Trophoblast cell (in vitro differentiated cells and primary cell): ENCODE measurements around the gene ATAD5.

Experiments
- DNase-seq, 2 donors: peaks; one replicate each; pipeline ENCODE4 v3.0.0-alpha.2; 2016
- H2AFZ ChIP-seq: 2 replicates; pipeline ENCODE4 v1.6.1; 2013; ENCODE audit warnings: low read length, moderate library complexity, mild to moderate bottlenecking; ENCODE audit not compliant: insufficient read depth, poor library complexity
- H2AK5ac ChIP-seq: 2 replicates; pipeline ENCODE4 v1.6.1; 2013; ENCODE audit warnings: mild to moderate bottlenecking, low read length
- H2BK120ac ChIP-seq: 2 replicates; pipeline ENCODE4 v1.6.1; 2013; ENCODE audit warnings: low read length, mild to moderate bottlenecking, moderate library complexity; ENCODE audit not compliant: insufficient read depth, poor library complexity
- H2BK12ac ChIP-seq: 2 replicates; pipeline ENCODE4 v1.6.1; 2013; ENCODE audit warnings: mild to moderate bottlenecking, low read length, moderate library complexity
- H2BK5ac ChIP-seq: 2 replicates; pipeline ENCODE4 v1.6.1; 2013; ENCODE audit warnings: low read length, low read depth, moderate library complexity, mild to moderate bottlenecking; ENCODE audit not compliant: poor library complexity
- H3K14ac ChIP-seq: 2 replicates; pipeline ENCODE4 v1.6.1; 2013; ENCODE audit warnings: mild to moderate bottlenecking, low read length
- H3K18ac ChIP-seq: 2 replicates; pipeline ENCODE4 v1.6.1; 2013; ENCODE audit warnings: mild to moderate bottlenecking, low read length
- H3K23ac ChIP-seq: 2 replicates; pipeline ENCODE4 v1.6.1; 2013; ENCODE audit warnings: low read length
- H3K27ac ChIP-seq: 2 replicates; pipeline ENCODE4 v1.5.1; 2013; ENCODE audit warnings: low read depth, mild to moderate bottlenecking, inconsistent platforms, low read length, moderate library complexity
- H3K27me3 ChIP-seq: 2 replicates; pipeline ENCODE4 v1.6.1; 2013; ENCODE audit warnings: inconsistent platforms, mild to moderate bottlenecking, low read length, moderate library complexity; ENCODE audit not compliant: insufficient read depth
- H3K36me3 ChIP-seq, 2 experiments: 1 replicate in 1 of 2; 2 replicates in 1 of 2; pipeline ENCODE4 v1.6.1; 2013; ENCODE audit warnings: low read length in 2 of 2, mild to moderate bottlenecking in 2 of 2, moderate library complexity in 1 of 2; ENCODE audit not compliant: insufficient read depth in 2 of 2, control insufficient read depth in 1 of 2
- H3K4ac ChIP-seq: 2 replicates; pipeline ENCODE4 v1.6.1; 2013; ENCODE audit warnings: low read depth, mild to moderate bottlenecking, low read length, moderate library complexity
- H3K4me1 ChIP-seq, 2 experiments: 1 replicate in 1 of 2; 2 replicates in 1 of 2; pipeline ENCODE4 v1.6.1; 2013; ENCODE audit warnings: low read length in 2 of 2, mild to moderate bottlenecking in 2 of 2, moderate library complexity in 1 of 2; ENCODE audit not compliant: insufficient read depth in 2 of 2, control insufficient read depth in 1 of 2
- H3K4me2 ChIP-seq: 2 replicates; pipeline ENCODE4 v1.6.1; 2013; ENCODE audit warnings: inconsistent platforms, mild to moderate bottlenecking, low read length, moderate library complexity
- H3K4me3 ChIP-seq: 2 replicates; pipeline ENCODE4 v1.5.1; 2013; ENCODE audit warnings: mild to moderate bottlenecking, low read depth, low read length, inconsistent platforms
- H3K79me1 ChIP-seq: one replicate; pipeline ENCODE4 v1.6.1; 2013; ENCODE audit warnings: low read length
- H3K79me2 ChIP-seq: 2 replicates; pipeline ENCODE4 v1.6.1; 2013; ENCODE audit warnings: low read length, mild to moderate bottlenecking; ENCODE audit not compliant: control insufficient read depth, insufficient read depth, poor library complexity
- H3K9ac ChIP-seq: 2 replicates; pipeline ENCODE4 v1.6.1; 2013; ENCODE audit warnings: mild to moderate bottlenecking, low read length
- H3K9me3 ChIP-seq: 2 replicates; pipeline ENCODE4 v1.6.1; 2013; ENCODE audit warnings: low read depth, mild to moderate bottlenecking, control low read depth, inconsistent platforms, low read length; ENCODE audit not compliant: insufficient read depth
- H4K12ac ChIP-seq: 2 replicates; pipeline ENCODE4 v1.6.1; 2013; ENCODE audit warnings: low read depth, mild to moderate bottlenecking, low read length, moderate library complexity
- H4K8ac ChIP-seq: 2 replicates; pipeline ENCODE4 v1.6.1; 2013; ENCODE audit warnings: low read depth, mild to moderate bottlenecking, low read length, moderate library complexity
- H4K91ac ChIP-seq: one replicate; pipeline ENCODE4 v1.6.1; 2013; ENCODE audit warnings: low read depth, mild to moderate bottlenecking, low read length, moderate library complexity
- WGBS: extraction: QIAGEN DNeasy Blood & Tissue Kit; methylation state at CpG from one replicate; pipeline ENCODE4 v1.1.7; 2013; ENCODE audit warnings: missing lambda C conversion rate; ENCODE audit not compliant: insufficient read length, insufficient coverage; ENCODE audit errors: extremely low coverage; 5-methylcytosine and 5-hydroxymethylcytosine counted together

ATAD5 gene

DNA sequence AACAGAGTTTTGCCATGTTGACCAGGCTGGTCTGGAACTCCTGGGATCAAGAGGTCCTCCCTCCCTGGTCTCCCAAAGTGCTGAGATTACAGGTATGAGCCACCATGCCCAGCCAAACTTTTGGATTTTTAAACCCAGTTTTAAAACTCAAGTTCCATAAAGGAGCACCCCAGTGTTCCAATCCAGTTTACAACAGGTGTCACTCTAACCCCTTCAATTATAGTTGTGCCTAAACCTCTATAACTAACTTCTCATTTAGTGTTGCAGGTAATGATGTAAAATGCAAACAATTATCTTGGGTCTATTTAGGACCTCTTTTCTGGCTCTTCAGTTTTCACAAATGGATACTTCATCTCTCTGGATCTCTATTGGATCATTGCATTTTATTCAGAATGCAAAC lies 82.2 kb downstream of the ATAD5 start:
- no peak for DNase-seq
- H3K79me2 ChIP-seq: no peaks in the 10 kb centered on the region
- no peak overlapping the region for H3K14ac ChIP-seq
- H3K27ac ChIP-seq: no peak overlapping the region
- H3K79me1 ChIP-seq: no peaks in the 10 kb centered on the region
- no peak overlapping the region for H2AFZ ChIP-seq
- H4K91ac ChIP-seq: no peak overlapping the region
- no peaks in the 10 kb centered on the region for H3K4me1 ChIP-seq
- no peak overlapping the region for H3K4me3 ChIP-seq
- no peak overlapping the region for H3K4ac ChIP-seq
- H3K4me2 ChIP-seq: no peak overlapping the region
- no peak overlapping the region for H2BK12ac ChIP-seq
- no peaks in the 10 kb centered on the region for H3K36me3 ChIP-seq
- no peak overlapping the region for H2AK5ac ChIP-seq
- H3K27me3 ChIP-seq: no peaks in the 10 kb centered on the region
- no peak overlapping the region for H3K23ac ChIP-seq
- H4K8ac ChIP-seq: no peak overlapping the region
- H2BK120ac ChIP-seq: no peak overlapping the region
- no peak overlapping the region for H3K18ac ChIP-seq
- no peak overlapping the region for H4K12ac ChIP-seq
- H2BK5ac ChIP-seq: no peak overlapping the region
- no peaks in the 10 kb centered on the region for H3K9me3 ChIP-seq
- H3K9ac ChIP-seq: no peak overlapping the region

DNA sequence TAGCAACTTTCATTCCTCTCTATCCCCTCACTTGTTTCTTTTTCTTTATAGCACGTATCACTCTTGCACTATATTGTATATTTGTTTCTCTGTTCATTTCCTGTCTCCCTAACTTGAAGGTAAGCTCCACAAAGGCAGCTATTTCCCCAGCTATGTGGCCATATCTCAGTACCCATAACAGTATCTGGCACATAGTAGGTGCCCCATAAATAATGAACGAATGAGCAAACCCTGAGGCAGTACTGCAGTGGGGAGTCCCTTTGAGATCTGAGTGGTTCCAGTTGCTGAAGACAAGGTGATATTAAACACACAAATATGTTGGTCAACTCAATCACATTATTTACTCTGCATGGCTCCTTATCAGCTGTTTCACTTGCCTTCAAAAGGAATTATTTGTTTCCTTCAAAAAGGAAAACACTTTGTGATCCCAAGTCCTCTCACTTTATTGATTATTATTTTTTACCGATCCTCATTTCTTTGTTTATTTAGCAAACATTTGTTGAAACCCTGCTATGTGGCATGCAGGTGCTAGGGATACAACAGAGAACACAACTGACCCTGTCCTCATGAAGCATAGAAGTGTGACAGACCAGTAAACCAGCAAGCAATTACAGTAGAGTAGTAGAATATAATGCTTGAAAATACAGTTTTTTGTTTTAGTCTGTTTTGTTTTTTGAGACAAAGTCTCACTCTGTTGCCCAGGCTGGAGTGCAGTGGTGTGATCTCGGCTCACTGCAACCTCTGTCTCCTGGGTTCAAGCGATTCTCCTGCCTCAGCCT lies 84.3 kb downstream of the ATAD5 start:
- Histone ChIP-seq H3K79me2 (no peaks in the 10 kb centered on the region), H3K14ac (no peak overlapping the region), H3K4me2 (no peak overlapping the region), H3K4me3 (no peak overlapping the region), H3K9ac (no peak overlapping the region), H3K36me3 (no peaks in the 10 kb centered on the region), H3K9me3 (no peaks in the 10 kb centered on the region), H2AK5ac (no peak overlapping the region), H2BK5ac (no peak overlapping the region), H2BK12ac (no peak overlapping the region), H4K12ac (no peak overlapping the region), H2AFZ (no peak overlapping the region), H3K27ac (no peak overlapping the region), H3K4me1 (no peaks in the 10 kb centered on the region), H4K8ac (no peak overlapping the region), H3K27me3 (peaks cover 2% of the 10 kb centered on the region), H3K18ac (no peak overlapping the region), H3K79me1 (no peaks in the 10 kb centered on the region), H4K91ac (no peak overlapping the region), H3K4ac (no peak overlapping the region), H2BK120ac (no peak overlapping the region), H3K23ac (no peak overlapping the region)
- DNase-seq: no peak
- WGBS: no CpG with 5 or more reads among the region's 5 CpGs

DNA sequence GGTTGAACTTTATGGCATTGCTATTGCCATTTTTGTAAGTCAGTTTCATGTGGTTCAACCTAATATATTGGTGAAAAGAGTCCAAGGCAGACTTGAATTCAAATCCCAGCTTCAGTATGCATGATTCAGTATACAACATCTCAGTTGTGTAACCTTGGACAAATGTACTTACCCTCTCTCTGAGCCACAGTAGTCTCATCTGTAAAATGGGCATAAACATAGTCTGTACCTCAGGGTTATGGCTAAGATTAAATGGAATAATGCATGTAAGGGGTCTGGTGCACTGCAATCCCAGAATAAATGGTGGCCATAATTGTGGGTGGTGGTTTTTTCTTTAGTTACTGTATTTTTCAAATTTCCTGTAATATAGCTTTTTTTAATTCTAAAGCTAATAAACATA lies 85.3 kb downstream of the ATAD5 start:
- no peak overlapping the region for H2AFZ ChIP-seq
- H2AK5ac ChIP-seq: no peak overlapping the region
- peaks cover 12% of the 10 kb centered on the region for H3K27me3 ChIP-seq
- H3K4me1 ChIP-seq: peaks cover under 1 to 2% of the 10 kb centered on the region in 2 experiments
- H3K79me1 ChIP-seq: no peaks in the 10 kb centered on the region
- H4K12ac ChIP-seq: no peak overlapping the region
- H3K4me2 ChIP-seq: no peak overlapping the region
- no peak overlapping the region for H2BK120ac ChIP-seq
- no peaks in the 10 kb centered on the region for H3K36me3 ChIP-seq
- no peak overlapping the region for H2BK5ac ChIP-seq
- H2BK12ac ChIP-seq: no peak overlapping the region
- no peak overlapping the region for H3K4me3 ChIP-seq
- no peak overlapping the region for H3K14ac ChIP-seq
- no peak overlapping the region for H4K91ac ChIP-seq
- no peak overlapping the region for H3K18ac ChIP-seq
- no peaks in the 10 kb centered on the region for H3K9me3 ChIP-seq
- no peak overlapping the region for H3K23ac ChIP-seq
- no peak for DNase-seq
- H3K27ac ChIP-seq: no peak overlapping the region
- no peak overlapping the region for H4K8ac ChIP-seq
- H3K9ac ChIP-seq: no peak overlapping the region
- no peak overlapping the region for H3K4ac ChIP-seq
- no peaks in the 10 kb centered on the region for H3K79me2 ChIP-seq

DNA sequence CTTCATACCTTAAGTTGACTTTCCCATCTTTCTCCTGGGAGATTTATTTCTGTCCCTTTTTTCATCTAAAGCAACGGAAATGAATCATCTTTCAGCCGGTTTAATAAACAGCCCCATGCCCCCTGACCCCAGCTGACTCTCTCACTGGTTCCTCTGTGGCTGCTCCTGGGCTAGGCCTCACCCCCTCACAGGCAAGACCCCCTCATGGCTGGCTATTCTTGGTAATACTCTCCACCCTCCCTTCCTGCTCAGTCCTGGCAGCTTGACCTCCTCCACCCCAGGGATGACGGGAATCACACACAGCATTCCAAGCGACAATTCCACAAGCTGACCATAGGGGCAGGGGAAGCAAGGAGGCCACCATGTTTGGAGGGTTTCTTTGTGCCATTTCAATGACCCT lies 88.5 kb downstream of the ATAD5 start:
- Histone ChIP-seq H3K9me3 (peaks cover 2% of the 10 kb centered on the region), H4K8ac (no peak overlapping the region), H3K18ac (no peak overlapping the region), H3K27ac (no peak overlapping the region), H3K79me2 (no peaks in the 10 kb centered on the region), H2AK5ac (no peak overlapping the region), H3K23ac (no peak overlapping the region), H4K12ac (no peak overlapping the region), H2BK5ac (no peak overlapping the region), H3K14ac (no peak overlapping the region), H2BK12ac (no peak overlapping the region), H3K79me1 (no peaks in the 10 kb centered on the region), H3K27me3 (peaks cover 25% of the 10 kb centered on the region), H3K9ac (no peak overlapping the region), H3K4me1 (peaks cover 7% of the 10 kb centered on the region in 2 experiments), H3K4me2 (no peak overlapping the region), H3K4me3 (no peak overlapping the region), H2BK120ac (no peak overlapping the region), H3K4ac (no peak overlapping the region), H4K91ac (no peak overlapping the region), H3K36me3 (no peaks in the 10 kb centered on the region), H2AFZ (no peak overlapping the region)
- DNase-seq: no peak
- WGBS: no CpG with 5 or more reads among the region's 4 CpGs
